Testis (tissue), 2 donors: ENCODE data around the gene FCHSD2.

Source experiments
- POLR2A ChIP-seq: fragments of 450-650 bp; IDR thresholded peaks from one replicate; pipeline ENCODE4 v1.6.1; 2017; ENCODE audit warnings: antibody characterized with exemption, mild to moderate bottlenecking, moderate library complexity
- TF ChIP-seq, protein P1 (sequence below), 3 experiments: fragments of 450-650 bp in 2 of 3; fragments of 200-600 bp in 1 of 3; sonication (generic) in 1 of 3; IDR thresholded peaks; one replicate each; pipeline ENCODE4 v1.5.1; 2016 to 2019; ENCODE audit warnings: antibody characterized with exemption in 3 of 3, mild to moderate bottlenecking in 2 of 3, moderate library complexity in 1 of 3

DNA sequence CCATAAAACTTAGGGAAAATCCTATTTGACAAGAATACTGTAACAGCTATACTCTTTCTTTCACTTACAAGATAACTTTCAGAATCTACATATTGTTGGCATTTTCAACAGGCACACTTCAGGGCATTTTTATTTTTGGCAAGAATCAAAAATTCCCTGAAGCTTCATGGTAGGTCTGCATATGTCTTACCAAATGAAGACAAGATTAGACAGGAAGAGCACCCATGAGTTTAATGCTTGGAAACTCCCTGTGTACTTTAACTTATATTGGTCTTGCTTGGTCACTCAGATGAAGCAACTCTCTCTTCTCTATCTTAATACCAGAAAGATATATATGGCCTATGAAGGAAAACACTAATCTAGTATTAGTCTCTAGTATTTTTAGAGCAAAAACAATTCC is 190.2 kb downstream of the FCHSD2 start:
- TF ChIP-seq, protein P1, sequence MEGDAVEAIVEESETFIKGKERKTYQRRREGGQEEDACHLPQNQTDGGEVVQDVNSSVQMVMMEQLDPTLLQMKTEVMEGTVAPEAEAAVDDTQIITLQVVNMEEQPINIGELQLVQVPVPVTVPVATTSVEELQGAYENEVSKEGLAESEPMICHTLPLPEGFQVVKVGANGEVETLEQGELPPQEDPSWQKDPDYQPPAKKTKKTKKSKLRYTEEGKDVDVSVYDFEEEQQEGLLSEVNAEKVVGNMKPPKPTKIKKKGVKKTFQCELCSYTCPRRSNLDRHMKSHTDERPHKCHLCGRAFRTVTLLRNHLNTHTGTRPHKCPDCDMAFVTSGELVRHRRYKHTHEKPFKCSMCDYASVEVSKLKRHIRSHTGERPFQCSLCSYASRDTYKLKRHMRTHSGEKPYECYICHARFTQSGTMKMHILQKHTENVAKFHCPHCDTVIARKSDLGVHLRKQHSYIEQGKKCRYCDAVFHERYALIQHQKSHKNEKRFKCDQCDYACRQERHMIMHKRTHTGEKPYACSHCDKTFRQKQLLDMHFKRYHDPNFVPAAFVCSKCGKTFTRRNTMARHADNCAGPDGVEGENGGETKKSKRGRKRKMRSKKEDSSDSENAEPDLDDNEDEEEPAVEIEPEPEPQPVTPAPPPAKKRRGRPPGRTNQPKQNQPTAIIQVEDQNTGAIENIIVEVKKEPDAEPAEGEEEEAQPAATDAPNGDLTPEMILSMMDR (IDR thresholded peaks at IDR 0.05): no peak
- TF ChIP-seq POLR2A: no peak
